LHCN-M2 (cell line): Measurements from ENCODE around the gene NTRK1. TPM values are rescaled to one million over a fixed set of nuclear protein-coding genes. Genes with fewer than 3 reads are reported as not detected.

Experiments used
- DNase-seq: peaks from one replicate; pipeline ENCODE4 v3.0.0-alpha.2; 2012; ENCODE audit warnings: low read depth
- polyA plus RNA-seq: library from polyadenylated mRNA; unstranded; fragments of >200 nt; gene quantifications from one replicate; pipeline ENCODE4 v1.2.1, GENCODE V29; 2012; ENCODE audit warnings: missing spikeins
- total RNA-seq: library from RNA; depleted of rRNA; stranded (reverse); fragments of >200 nt; gene quantifications from 2 replicates; pipeline ENCODE4 v1.2.3, GENCODE V29; 2014; rRNA removed

The NTRK1 gene
- 0.19 TPM in 1 of 2 replicates, not detected in the other for total RNA-seq
- polyA plus RNA-seq = not detected

GRCh38 chr1:156860628-156861423 is at the start of gene NTRK1:
Gene NTRK1, plus strand, starts transcription at chr1:156860865. Its CDS starts 70 bp downstream, at chr1:156860935.
- peak; percentile 26 for DNase-seq

GRCh38 chr1:156811168-156811567 is 49.5 kb upstream of the NTRK1 start:
- DNase-seq = no peak

GRCh38 chr1:156812293-156812990 is 48.2 kb upstream of the NTRK1 start:
- DNase-seq = no peak

GRCh38 chr1:156813298-156813697 is 47.4 kb upstream of the NTRK1 start:
- DNase-seq = no peak

GRCh38 chr1:156813750-156814570 is 46.7 kb upstream of the NTRK1 start:
- DNase-seq = no peak

GRCh38 chr1:156814571-156815260 is 45.9 kb upstream of the NTRK1 start:
- DNase-seq = no peak

- DNase-seq = peak; percentile 69
These were observed 45.3 kb upstream of the NTRK1 start for GRCh38 chr1:156815307-156815826.

GRCh38 chr1:156815961-156816422 is 44.7 kb upstream of the NTRK1 start:
- no peak for DNase-seq

GRCh38 chr1:156816561-156817328 is 43.9 kb upstream of the NTRK1 start, which contains the start of gene SH2D2A:
Gene SH2D2A, minus strand, starts transcription at chr1:156816848. Its CDS starts 140 bp downstream, at chr1:156816708.
- no peak for DNase-seq

- peak; percentile 44 for DNase-seq
These were observed 38.9 kb upstream of the NTRK1 start for GRCh38 chr1:156821801-156822200.

- no peak for DNase-seq
These were observed 38.0 kb upstream of the NTRK1 start for GRCh38 chr1:156822680-156823079.

- no peak for DNase-seq
These were observed 37.4 kb upstream of the NTRK1 start for GRCh38 chr1:156823210-156823790.

GRCh38 chr1:156826630-156827029 is 34.0 kb upstream of the NTRK1 start:
- DNase-seq = no peak

- no peak for DNase-seq
These were observed 32.1 kb upstream of the NTRK1 start for GRCh38 chr1:156828400-156829124.

- no peak for DNase-seq
These were observed 28.2 kb upstream of the NTRK1 start for GRCh38 chr1:156832434-156832833.

GRCh38 chr1:156833603-156834002 is 27.1 kb upstream of the NTRK1 start:
- DNase-seq = no peak

- DNase-seq = no peak
These were observed 26.3 kb upstream of the NTRK1 start for GRCh38 chr1:156834322-156834721.

GRCh38 chr1:156836041-156836654 is 24.5 kb upstream of the NTRK1 start:
- no peak for DNase-seq

GRCh38 chr1:156836892-156837291 is 23.8 kb upstream of the NTRK1 start:
- DNase-seq = no peak
